SIG-M5 treated with dmso at 0.1 percent for 504 hours (cell line): ENCODE measurements around the gene NXPH2.
"Not testable (repeated sequence)": the region's sequence is repeated elsewhere in the genome, so short reads cannot be mapped to it uniquely, and the experiment has no call there.

Experiments
- DNase-seq: peaks from one replicate; lab custom pipeline; 2025; ENCODE audit not compliant: unreplicated experiment; lab: John Stamatoyannopoulos, UW

Gene NXPH2

GRCh38 chr2:138712212-138712979, 67.8 kb downstream of the NXPH2 start:
- DNase-seq: no peak

- DNase-seq: no peak
These were observed 68.4 kb downstream of the NXPH2 start for GRCh38 chr2:138711812-138712211.

- DNase-seq: no peak
These were observed 71.4 kb downstream of the NXPH2 start for GRCh38 chr2:138708682-138709241.

GRCh38 chr2:138707392-138708074, 72.7 kb downstream of the NXPH2 start:
- DNase-seq: no peak

GRCh38 chr2:138703242-138703641, 76.9 kb downstream of the NXPH2 start:
- DNase-seq: no peak

- DNase-seq: no peak
These were observed 79.5 kb downstream of the NXPH2 start for GRCh38 chr2:138700716-138701115.

GRCh38 chr2:138699421-138699820, 80.8 kb downstream of the NXPH2 start:
- no peak for DNase-seq

GRCh38 chr2:138698428-138698827, 81.8 kb downstream of the NXPH2 start:
- no peak for DNase-seq

GRCh38 chr2:138691667-138692066, 88.5 kb downstream of the NXPH2 start:
- DNase-seq: no peak

GRCh38 chr2:138689705-138690104, 90.5 kb downstream of the NXPH2 start:
- peak; percentile 33 for DNase-seq

- no peak for DNase-seq
These were observed 98.0 kb downstream of the NXPH2 start for GRCh38 chr2:138682163-138682562.

GRCh38 chr2:138677221-138677620, 103.0 kb downstream of the NXPH2 start:
- DNase-seq: no peak

GRCh38 chr2:138676619-138677021, 103.6 kb downstream of the NXPH2 start:
- DNase-seq: no peak

- DNase-seq: no peak
These were observed 108.6 kb downstream of the NXPH2 start for GRCh38 chr2:138671566-138671965.

- no peak for DNase-seq
These were observed 109.5 kb downstream of the NXPH2 start for GRCh38 chr2:138670734-138671133.

- no peak for DNase-seq
These were observed 114.3 kb downstream of the NXPH2 start for GRCh38 chr2:138665937-138666336.

- no peak for DNase-seq
These were observed 121.8 kb downstream of the NXPH2 start for GRCh38 chr2:138658187-138658894.

GRCh38 chr2:138654146-138654545, 126.0 kb downstream of the NXPH2 start:
- DNase-seq: no peak

- no peak for DNase-seq
These were observed 127.8 kb downstream of the NXPH2 start for GRCh38 chr2:138652378-138652777.

GRCh38 chr2:138649571-138649970, 130.6 kb downstream of the NXPH2 start:
- DNase-seq: no peak

- DNase-seq: no peak
These were observed 131.6 kb downstream of the NXPH2 start for GRCh38 chr2:138648606-138649005.

- not testable (repeated sequence) for DNase-seq
These were observed 135.4 kb downstream of the NXPH2 start for GRCh38 chr2:138644776-138645175.
